PC-3 (cell line): Measurements from ENCODE around the gene P2RY6. TPM values are rescaled to one million over a fixed set of nuclear protein-coding genes. Genes with fewer than 3 reads are reported as not detected.

ENCODE experiments used
- ATAC-seq: fragments of 200-7000 bp; cut with Tn5 transposase; 2 replicates; pipeline ENCODE4 v1.9.1; 2020; ENCODE audit warnings: mild to moderate bottlenecking, moderate library complexity
- BruUV-seq: library from RNA; stranded (reverse); fragments of 400-500 nt; replicated peaks from 2 replicates; lab custom pipeline; 2021; lab: Mats Ljungman, UMichigan
- CTCF ChIA-PET: fragments of 300-600 bp; sonication (Branson Sonifier 250); formaldehyde crosslinking; loops from one replicate; lab custom pipeline; 2022; ENCODE audit warnings: antibody characterized with exemption; lab: Charles Lee
- POLR2A ChIA-PET: fragments of 300-600 bp; sonication (Branson Sonifier 250); formaldehyde crosslinking; loops from one replicate; lab custom pipeline; 2022; ENCODE audit warnings: antibody characterized with exemption; ENCODE audit not compliant: unreplicated experiment; lab: Charles Lee
- DNase-seq: peaks from one replicate; pipeline ENCODE4 v3.0.0-alpha.2; 2015
- H2AFZ ChIP-seq: fragments of 300-600 bp; sonication (generic); 2 replicates; pipeline ENCODE4 v1.6.0; 2016; ENCODE audit warnings: antibody characterized with exemption, low read length
- H3F3A ChIP-seq: fragments of 300-600 bp; sonication (generic); one replicate; pipeline ENCODE4 v1.6.0; 2017; ENCODE audit warnings: antibody characterized with exemption, low read length, control low read depth, mild to moderate bottlenecking; ENCODE audit not compliant: unreplicated experiment
- H3K27ac ChIP-seq: fragments of 300-600 bp; sonication (generic); 2 replicates; pipeline ENCODE4 v1.5.1; 2016; ENCODE audit warnings: mild to moderate bottlenecking, low read length
- H3K27me3 ChIP-seq: fragments of 300-600 bp; sonication (generic); 2 replicates; pipeline ENCODE4 v1.6.1; 2016; ENCODE audit warnings: low read length, mixed read lengths
- H3K36me3 ChIP-seq: fragments of 300-600 bp; sonication (generic); 2 replicates; pipeline ENCODE4 v1.6.1; 2016; ENCODE audit warnings: low read depth, mixed run types, low read length, mixed read lengths
- H3K4me1 ChIP-seq: fragments of 300-600 bp; sonication (generic); 2 replicates; pipeline ENCODE4 v1.5.1; 2016; ENCODE audit warnings: low read length; ENCODE audit not compliant: insufficient read depth
- H3K4me2 ChIP-seq: fragments of 300-600 bp; sonication (generic); 2 replicates; pipeline ENCODE4 v1.6.0; 2016; ENCODE audit warnings: low read length
- H3K4me3 ChIP-seq: fragments of 300-600 bp; sonication (generic); 2 replicates; pipeline ENCODE4 v1.5.1; 2016; ENCODE audit warnings: mild to moderate bottlenecking, low read length, mixed read lengths
- H3K79me2 ChIP-seq: fragments of 300-600 bp; sonication (generic); 2 replicates; pipeline ENCODE4 v1.6.1; 2017; ENCODE audit warnings: low read length, mixed read lengths
- H3K9ac ChIP-seq: fragments of 300-600 bp; sonication (generic); 2 replicates; pipeline ENCODE4 v1.6.0; 2016; ENCODE audit warnings: mild to moderate bottlenecking, low read length
- H3K9me2 ChIP-seq: fragments of 300-600 bp; sonication (generic); replicated peaks from 2 replicates; pipeline ENCODE4 v1.6.1; 2016; ENCODE audit warnings: mixed run types, low read length, mixed read lengths
- H3K9me3 ChIP-seq: fragments of 300-600 bp; sonication (generic); 2 replicates; pipeline ENCODE4 v1.6.1; 2016; ENCODE audit warnings: low read length, mixed read lengths
- H4K20me1 ChIP-seq: fragments of 300-600 bp; sonication (generic); 2 replicates; pipeline ENCODE4 v1.6.1; 2016; ENCODE audit warnings: low read length, mixed read lengths
- EZH2 ChIP-seq: fragments of 300-600 bp; sonication (generic); IDR thresholded peaks from one replicate; pipeline ENCODE4 v1.6.1; 2017; ENCODE audit warnings: antibody characterized with exemption, mild to moderate bottlenecking, low read length; ENCODE audit not compliant: unreplicated experiment
- EZH2phosphoT487 ChIP-seq: fragments of 300-600 bp; sonication (generic); IDR thresholded peaks from 2 replicates; pipeline ENCODE4 v1.6.1; 2018; ENCODE audit warnings: mild to moderate bottlenecking, antibody characterized with exemption, low read length, borderline replicate concordance
- intact Hi-C: fragments of 100-400 bp; cut with micrococcal nuclease; formaldehyde crosslinking; loops from 2 replicates; pipeline ENCODE4 v1.9.0; 2023
- total RNA-seq: library from RNA; depleted of rRNA; stranded (reverse); fragments of >200 nt; gene quantifications from 2 replicates; pipeline ENCODE4 v1.2.3, GENCODE V29; 2014
- TF ChIP-seq, protein P1 (sequence below): fragments of 300-600 bp; sonication (generic); conservative IDR thresholded peaks from 2 replicates; pipeline ENCODE4 v1.5.1; 2017; ENCODE audit warnings: antibody characterized with exemption, low read depth, mild to moderate bottlenecking, low read length

The P2RY6 gene
- total RNA-seq, 1 experiment from 2014 or later, result 2.0 TPM

DNA sequence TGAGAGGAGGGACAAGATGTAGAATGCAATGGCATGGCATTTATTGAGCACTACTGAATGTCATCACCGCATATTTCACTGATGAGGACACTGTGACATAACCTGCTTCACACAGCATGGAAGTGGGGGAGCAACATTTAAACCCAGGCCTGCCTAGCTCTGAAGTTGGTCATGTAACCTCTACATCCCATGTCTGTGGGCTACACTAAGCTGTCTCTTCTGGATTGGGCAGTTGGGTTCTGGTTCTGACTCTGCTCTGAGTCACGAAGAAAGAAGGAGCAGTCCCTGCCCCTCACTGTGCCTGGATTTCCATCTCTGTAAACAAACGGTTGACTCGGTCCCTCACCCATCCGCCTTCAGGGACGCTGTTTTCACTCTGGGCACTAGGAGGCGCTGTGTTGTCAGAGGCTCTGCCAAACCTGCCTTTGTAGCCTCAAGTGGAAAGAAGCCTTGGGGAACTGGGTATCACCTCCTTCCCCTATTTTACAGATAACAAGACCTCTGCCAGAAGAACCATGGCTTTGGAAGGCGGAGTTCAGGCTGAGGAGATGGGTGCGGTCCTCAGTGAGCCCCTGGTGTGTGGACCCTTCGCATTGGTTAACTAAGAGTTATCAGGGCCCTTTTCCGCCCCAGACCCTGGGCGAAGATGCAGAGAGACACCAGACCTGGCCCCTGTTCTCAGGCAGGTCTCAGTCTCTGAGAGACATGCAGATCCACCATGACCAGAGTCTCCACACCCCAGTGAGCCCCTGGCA is 23.3 kb downstream of the P2RY6 start:
- Histone ChIP-seq H3K9me2 (no peaks in the 10 kb centered on the region), H3K9me3 (no peaks in the 10 kb centered on the region), H3K9ac (no peak overlapping the region), H4K20me1 (no peaks in the 10 kb centered on the region), H3K79me2 (no peaks in the 10 kb centered on the region), H3K4me2 (peak overlapping the region; percentile 9; the same call in 1 of the 2 replicates), H3K27ac (no peak overlapping the region), H3K36me3 (no peaks in the 10 kb centered on the region), H2AFZ (0 out of 2 replicates have a peak overlapping the region, but pooled peaks have one; percentile 10), H3F3A (no peaks in the 10 kb centered on the region), H3K4me3 (no peak overlapping the region), H3K4me1 (peaks cover 10% of the 10 kb centered on the region), H3K27me3 (no peaks in the 10 kb centered on the region)
- TF ChIP-seq, protein P1, sequence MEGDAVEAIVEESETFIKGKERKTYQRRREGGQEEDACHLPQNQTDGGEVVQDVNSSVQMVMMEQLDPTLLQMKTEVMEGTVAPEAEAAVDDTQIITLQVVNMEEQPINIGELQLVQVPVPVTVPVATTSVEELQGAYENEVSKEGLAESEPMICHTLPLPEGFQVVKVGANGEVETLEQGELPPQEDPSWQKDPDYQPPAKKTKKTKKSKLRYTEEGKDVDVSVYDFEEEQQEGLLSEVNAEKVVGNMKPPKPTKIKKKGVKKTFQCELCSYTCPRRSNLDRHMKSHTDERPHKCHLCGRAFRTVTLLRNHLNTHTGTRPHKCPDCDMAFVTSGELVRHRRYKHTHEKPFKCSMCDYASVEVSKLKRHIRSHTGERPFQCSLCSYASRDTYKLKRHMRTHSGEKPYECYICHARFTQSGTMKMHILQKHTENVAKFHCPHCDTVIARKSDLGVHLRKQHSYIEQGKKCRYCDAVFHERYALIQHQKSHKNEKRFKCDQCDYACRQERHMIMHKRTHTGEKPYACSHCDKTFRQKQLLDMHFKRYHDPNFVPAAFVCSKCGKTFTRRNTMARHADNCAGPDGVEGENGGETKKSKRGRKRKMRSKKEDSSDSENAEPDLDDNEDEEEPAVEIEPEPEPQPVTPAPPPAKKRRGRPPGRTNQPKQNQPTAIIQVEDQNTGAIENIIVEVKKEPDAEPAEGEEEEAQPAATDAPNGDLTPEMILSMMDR, result peak; percentile 99
- TF ChIP-seq EZH2phosphoT487, result no peak
- no peak for TF ChIP-seq EZH2
- BruUV-seq, result no TSS peak
- DNase-seq (peak; percentile 94), ATAC-seq (peak; percentile 82)
- ChIA-PET POLR2A (no interaction called here), CTCF (interaction anchor here (0.6 to 1.6 kb wide), 5 partner anchors 12 to 780 kb away, joined by 3 to 10 read pairs (median 4); no protein-coding TSS in a partner anchor)
- intact Hi-C loops, result loop anchor here (1.0 kb wide), 1 partner anchor 40 kb away; no protein-coding TSS in a partner anchor

DNA sequence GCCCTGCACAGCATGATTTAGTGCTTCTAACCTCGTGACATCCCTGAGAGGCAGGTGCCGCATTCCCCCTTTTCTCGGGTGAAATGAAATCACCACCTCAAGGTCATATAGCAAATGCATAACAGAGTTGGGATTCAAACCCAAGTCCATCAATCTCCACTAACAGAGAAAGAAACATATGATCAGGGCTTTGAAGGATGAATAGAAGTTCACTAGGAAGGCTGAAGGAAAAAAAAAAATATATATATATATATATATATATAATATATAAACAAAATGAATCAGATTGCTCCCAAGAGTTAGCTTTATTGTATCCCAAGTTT is 23.8 kb downstream of the P2RY6 start:
- intact Hi-C loops, result loop anchor here (1.0 kb wide), 1 partner anchor 39 kb away; no protein-coding TSS in a partner anchor
- H3K27ac ChIP-seq, result no peak overlapping the region
- POLR2A ChIA-PET, result no interaction called here

More for the DNA sequence above, 23.8 kb downstream of the P2RY6 start:
- Histone ChIP-seq H3K4me1 (peaks cover 10% of the 10 kb centered on the region), H3K9me3 (no peaks in the 10 kb centered on the region), H3K9me2 (no peaks in the 10 kb centered on the region), H3K4me2 (no peak overlapping the region), H3K79me2 (no peaks in the 10 kb centered on the region), H3F3A (no peaks in the 10 kb centered on the region), H3K9ac (no peak overlapping the region), H2AFZ (no peak overlapping the region), H3K36me3 (no peaks in the 10 kb centered on the region), H4K20me1 (no peaks in the 10 kb centered on the region), H3K4me3 (no peak overlapping the region), H3K27me3 (no peaks in the 10 kb centered on the region)
- CTCF ChIA-PET, result interaction anchor here (0.7 kb wide), 1 partner anchor 98 kb away, joined by 8 read pairs; no protein-coding TSS in a partner anchor
- TF ChIP-seq EZH2phosphoT487 (no peak), EZH2 (no peak)
- TF ChIP-seq, protein P1, result no peak
- DNase-seq, result no peak
- no peak for ATAC-seq
- BruUV-seq, result no TSS peak
